HG03354 (cell line): ENCODE results near the gene ENPP4.
A peak's percentile ranks its signal among the peaks of the same experiment; 100 is the strongest.
"Not testable (repeated sequence)": the region's sequence is repeated elsewhere in the genome, so short reads cannot be mapped to it uniquely, and the experiment has no call there.

Experiments
- ATAC-seq: cut with Tn5 transposase; IDR thresholded peaks from one replicate; pipeline ENCODE4 v1.9.1; 2021; ENCODE audit warnings: mild to moderate bottlenecking; ENCODE audit not compliant: unreplicated experiment, poor library complexity, severe bottlenecking

ENPP4 gene

GRCh38 chr6:46129629-46130511 lies at the start of gene ENPP4:
Gene ENPP4, plus strand, starts transcription at chr6:46129989. Its CDS starts 9,595 bp downstream, at chr6:46139584.
- peak; percentile 98 for ATAC-seq

GRCh38 chr6:46080111-46080510 lies 49.7 kb upstream of the ENPP4 start:
- no peak for ATAC-seq

GRCh38 chr6:46085688-46086087 lies 44.1 kb upstream of the ENPP4 start:
- ATAC-seq: not testable (repeated sequence)

GRCh38 chr6:46090115-46091079 lies 39.4 kb upstream of the ENPP4 start:
- ATAC-seq: peak; percentile 72

- no peak for ATAC-seq
These were observed 38.7 kb upstream of the ENPP4 start for GRCh38 chr6:46091080-46091478.

- no peak for ATAC-seq
These were observed 34.5 kb upstream of the ENPP4 start for GRCh38 chr6:46095251-46095650.

GRCh38 chr6:46097366-46097765 lies 32.4 kb upstream of the ENPP4 start:
- ATAC-seq: no peak

- ATAC-seq: no peak
These were observed 31.1 kb upstream of the ENPP4 start for GRCh38 chr6:46098678-46099077.

GRCh38 chr6:46099952-46100351 lies 29.8 kb upstream of the ENPP4 start:
- no peak for ATAC-seq

GRCh38 chr6:46102123-46102522 lies 27.7 kb upstream of the ENPP4 start:
- ATAC-seq: no peak

GRCh38 chr6:46103441-46104115 lies 26.2 kb upstream of the ENPP4 start:
- ATAC-seq: no peak

- peak; percentile 83 for ATAC-seq
These were observed 25.6 kb upstream of the ENPP4 start for GRCh38 chr6:46104209-46104608.

GRCh38 chr6:46105568-46105967 lies 24.2 kb upstream of the ENPP4 start:
- no peak for ATAC-seq

GRCh38 chr6:46113370-46113769 lies 16.4 kb upstream of the ENPP4 start:
- ATAC-seq: no peak

GRCh38 chr6:46115634-46116033 lies 14.2 kb upstream of the ENPP4 start:
- ATAC-seq: no peak

GRCh38 chr6:46116289-46116688 lies 13.5 kb upstream of the ENPP4 start:
- ATAC-seq: no peak

GRCh38 chr6:46118157-46118556 lies 11.6 kb upstream of the ENPP4 start:
- ATAC-seq: no peak

GRCh38 chr6:46118836-46119235 lies 11.0 kb upstream of the ENPP4 start:
- no peak for ATAC-seq

GRCh38 chr6:46119679-46120078 lies 10.1 kb upstream of the ENPP4 start:
- ATAC-seq: not testable (repeated sequence)

- ATAC-seq: no peak
These were observed 1.3 kb upstream of the ENPP4 start for GRCh38 chr6:46128476-46128875.
